IgD-negative memory B cell (primary cell): ENCODE results near the gene ZNF681. TPM values are rescaled to one million over a fixed set of nuclear protein-coding genes. Genes with fewer than 3 reads are reported as not detected.
"Not testable (repeated sequence)": the region's sequence is repeated elsewhere in the genome, so short reads cannot be mapped to it uniquely, and the experiment has no call there.

Experiments used
- H3K27ac Mint-ChIP-seq, 3 donors: one replicate each; pipeline ENCODE4 v1.8.0; 2020 to 2022; ENCODE audit warnings: mild to moderate bottlenecking in 3 of 3, mixed read lengths in 3 of 3, moderate library complexity in 1 of 3
- H3K27me3 Mint-ChIP-seq: one replicate; pipeline ENCODE4 v1.8.0; 2021; ENCODE audit warnings: mixed read lengths
- H3K36me3 Mint-ChIP-seq: one replicate; pipeline ENCODE4 v1.8.0; 2020; ENCODE audit warnings: mild to moderate bottlenecking, mixed read lengths
- H3K4me1 Mint-ChIP-seq, 3 donors: one replicate each; pipeline ENCODE4 v1.8.0; 2020 to 2022; ENCODE audit warnings: mixed read lengths in 3 of 3, mild to moderate bottlenecking in 1 of 3
- H3K4me3 Mint-ChIP-seq, 4 donors: one replicate each; pipeline ENCODE4 v1.8.0; 2020 to 2022; ENCODE audit warnings: mild to moderate bottlenecking in 4 of 4, mixed read lengths in 4 of 4, moderate library complexity in 3 of 4
- H3K9me3 Mint-ChIP-seq, 3 donors: one replicate each; pipeline ENCODE4 v1.8.0; 2020 to 2021; ENCODE audit warnings: mixed read lengths in 3 of 3, mild to moderate bottlenecking in 1 of 3
- polyA plus RNA-seq: library from polyadenylated mRNA; unstranded; fragments of 300-500 nt; fragmentation: Illumina TruSeq; gene quantifications from one replicate; pipeline ENCODE4 v1.2.3, GENCODE V29; 2021

Gene ZNF681
- polyA plus RNA-seq, 1 donor from 2014 or later = 4.6 TPM

GRCh38 chr19:23764781-23765180 lies 6.1 kb upstream of the ZNF681 start:
- H3K36me3 Mint-ChIP-seq = peaks cover 2% of the 10 kb centered on the region
- H3K4me1 Mint-ChIP-seq = peaks cover 6 to 23% (median 17%) of the 10 kb centered on the region in 3 donors
- peaks cover 0 to 2% (median 0%) of the 10 kb centered on the region in 3 donors for H3K9me3 Mint-ChIP-seq
- peak overlapping the region in 1 of 3 donors; percentile 63 for H3K27ac Mint-ChIP-seq
- peak overlapping the region in 1 of 4 donors; percentile 94 for H3K4me3 Mint-ChIP-seq
- H3K27me3 Mint-ChIP-seq = no peaks in the 10 kb centered on the region

- Mint-ChIP-seq H3K4me3 (peak overlapping the region; percentile 94 to 99 (median 96)), H3K27ac (peak overlapping the region; percentile 37 to 93 (median 85)), H3K36me3 (peaks cover 2% of the 10 kb centered on the region), H3K9me3 (peaks cover 0 to 2% (median 0%) of the 10 kb centered on the region in 3 donors), H3K4me1 (peaks cover 12 to 33% (median 19%) of the 10 kb centered on the region in 3 donors), H3K27me3 (no peaks in the 10 kb centered on the region)
Measured at GRCh38 chr19:23762884-23763711, 4.4 kb upstream of the ZNF681 start.

DNA sequence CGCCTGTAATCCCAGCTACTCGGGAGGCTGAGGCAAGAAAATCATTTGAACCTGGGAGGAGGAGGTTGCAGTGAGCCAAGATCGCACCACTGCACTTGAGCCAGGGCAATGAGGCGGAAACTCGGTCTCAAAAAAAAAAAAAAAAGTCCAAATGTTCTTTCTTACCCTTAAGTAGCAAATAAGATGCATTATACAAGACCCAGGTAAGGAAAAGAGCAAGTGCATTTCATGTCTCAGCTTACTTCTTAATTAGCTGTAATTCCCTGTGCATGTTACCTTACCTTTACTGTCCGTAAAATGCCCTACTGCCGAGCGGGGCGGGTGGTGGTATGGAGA lies 3.8 kb upstream of the ZNF681 start:
- Mint-ChIP-seq H3K9me3 (peaks cover 0 to 2% (median 0%) of the 10 kb centered on the region in 3 donors), H3K4me3 (peak overlapping the region; percentile 94 to 99 (median 96)), H3K27me3 (no peaks in the 10 kb centered on the region), H3K36me3 (peaks cover 2% of the 10 kb centered on the region), H3K27ac (peak overlapping the region; percentile 37 to 93 (median 85)), H3K4me1 (peaks cover 12 to 37% (median 22%) of the 10 kb centered on the region in 3 donors)

GRCh38 chr19:23760326-23760725 lies 1.6 kb upstream of the ZNF681 start:
- H3K4me1 Mint-ChIP-seq = peaks cover 12 to 41% (median 25%) of the 10 kb centered on the region in 3 donors
- H3K27me3 Mint-ChIP-seq, H3K9me3 Mint-ChIP-seq: not testable (repeated sequence)

DNA sequence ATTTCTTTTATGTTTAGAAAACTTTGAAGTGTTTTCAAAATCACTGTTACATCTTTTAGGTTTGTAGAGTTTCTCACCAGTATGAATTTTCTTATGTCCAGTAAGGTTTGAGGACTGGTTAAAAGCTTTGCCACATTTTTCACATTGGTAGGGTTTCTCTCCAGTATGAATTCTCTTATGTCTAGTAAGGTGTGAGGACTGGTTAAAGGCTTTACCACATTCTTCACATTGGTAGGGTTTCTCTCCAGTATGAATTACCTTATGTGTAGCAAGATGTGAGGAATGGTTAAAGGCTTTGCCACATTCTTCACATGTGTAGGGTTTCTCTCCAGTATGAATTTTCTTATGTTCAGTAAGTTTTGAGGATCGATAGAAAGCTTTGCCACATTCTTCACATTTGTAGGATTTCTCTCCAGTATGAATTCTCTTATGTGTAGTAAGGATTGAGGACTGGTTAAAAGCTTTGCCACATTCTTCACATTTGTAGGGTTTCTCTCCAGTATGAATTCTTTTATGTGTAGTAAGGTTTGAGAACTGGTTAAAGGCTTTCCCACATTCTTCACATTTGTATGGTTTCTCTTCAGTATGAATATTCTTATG lies 15.0 kb downstream of the ZNF681 start:
- Mint-ChIP-seq H3K36me3 (peaks cover 19% of the 10 kb centered on the region), H3K9me3 (peaks cover 10 to 23% (median 22%) of the 10 kb centered on the region in 3 donors)
- H3K27me3 Mint-ChIP-seq, H3K27ac Mint-ChIP-seq, H3K4me1 Mint-ChIP-seq, H3K4me3 Mint-ChIP-seq: not testable (repeated sequence)

More at GRCh38 chr19:23760326-23760725, 1.6 kb upstream of the ZNF681 start:
- not testable (repeated sequence) for H3K36me3 Mint-ChIP-seq
- peak overlapping the region in 2 of 4 donors; percentile 33 to 97 for H3K4me3 Mint-ChIP-seq
- peak overlapping the region in 1 of 3 donors; percentile 50 for H3K27ac Mint-ChIP-seq

- not testable (repeated sequence) for H3K4me3 Mint-ChIP-seq
Measured at GRCh38 chr19:23730729-23731465, 27.8 kb downstream of the ZNF681 start.

DNA sequence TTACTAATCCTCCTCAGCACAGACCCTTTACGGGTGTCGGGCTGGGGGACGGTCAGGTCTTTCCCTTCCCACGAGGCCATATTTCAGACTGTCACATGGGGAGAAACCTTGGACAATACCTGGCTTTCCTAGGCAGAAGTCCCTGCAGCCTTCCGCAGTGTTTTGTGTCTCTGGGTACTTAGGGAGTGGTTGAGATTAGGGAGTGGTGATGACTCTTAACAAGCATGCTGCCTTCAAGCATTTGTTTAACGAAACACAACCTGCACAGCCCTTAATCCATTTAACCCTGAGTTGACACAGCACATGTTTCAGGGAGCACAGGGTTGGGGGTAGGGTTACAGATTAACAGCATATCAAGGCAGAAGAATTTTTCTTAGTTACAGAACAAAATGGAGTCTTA lies 34.5 kb downstream of the ZNF681 start:
- H3K27me3 Mint-ChIP-seq, H3K36me3 Mint-ChIP-seq, H3K4me1 Mint-ChIP-seq, H3K9me3 Mint-ChIP-seq, H3K27ac Mint-ChIP-seq: not testable (repeated sequence)
- H3K4me3 Mint-ChIP-seq = peak overlapping the region in 2 of 4 donors; percentile 71 to 77

More at GRCh38 chr19:23730729-23731465, 27.8 kb downstream of the ZNF681 start:
- not testable (repeated sequence) for H3K27me3 Mint-ChIP-seq, H3K36me3 Mint-ChIP-seq, H3K27ac Mint-ChIP-seq, H3K4me1 Mint-ChIP-seq
- peaks cover 4 to 20% (median 15%) of the 10 kb centered on the region in 3 donors for H3K9me3 Mint-ChIP-seq

GRCh38 chr19:23718802-23719201 lies 39.9 kb downstream of the ZNF681 start:
- Mint-ChIP-seq H3K9me3 (no peaks in the 10 kb centered on the region), H3K27me3 (peaks cover 5% of the 10 kb centered on the region), H3K36me3 (peaks cover 1% of the 10 kb centered on the region), H3K27ac (no peak overlapping the region), H3K4me3 (no peak overlapping the region), H3K4me1 (peaks cover 1 to 4% (median 4%) of the 10 kb centered on the region in 3 donors)

DNA sequence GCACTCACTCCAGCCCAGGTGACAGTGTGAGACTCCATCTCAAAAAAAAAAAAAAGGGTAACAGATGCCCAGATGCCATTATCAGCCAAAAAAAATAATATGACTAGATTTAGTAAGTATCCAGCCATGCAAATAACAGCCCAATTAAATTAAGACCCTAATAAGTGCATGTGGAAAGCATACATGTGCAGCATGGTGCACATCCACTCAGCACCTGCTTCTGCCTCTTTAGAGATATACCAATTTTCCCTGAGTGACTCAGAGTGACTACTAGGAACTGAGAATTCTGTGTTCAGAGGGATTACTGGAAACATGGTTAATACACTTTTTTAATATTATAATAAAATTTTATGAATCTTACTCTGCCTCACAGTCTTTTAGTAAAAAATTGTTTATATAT lies 41.9 kb downstream of the ZNF681 start:
- H3K4me1 Mint-ChIP-seq = peaks cover 1 to 4% (median 1%) of the 10 kb centered on the region in 3 donors
- H3K27me3 Mint-ChIP-seq = peaks cover 5% of the 10 kb centered on the region
- H3K4me3 Mint-ChIP-seq = no peak overlapping the region
- no peaks in the 10 kb centered on the region for H3K9me3 Mint-ChIP-seq
- H3K27ac Mint-ChIP-seq = no peak overlapping the region
- H3K36me3 Mint-ChIP-seq = peaks cover 1% of the 10 kb centered on the region

DNA sequence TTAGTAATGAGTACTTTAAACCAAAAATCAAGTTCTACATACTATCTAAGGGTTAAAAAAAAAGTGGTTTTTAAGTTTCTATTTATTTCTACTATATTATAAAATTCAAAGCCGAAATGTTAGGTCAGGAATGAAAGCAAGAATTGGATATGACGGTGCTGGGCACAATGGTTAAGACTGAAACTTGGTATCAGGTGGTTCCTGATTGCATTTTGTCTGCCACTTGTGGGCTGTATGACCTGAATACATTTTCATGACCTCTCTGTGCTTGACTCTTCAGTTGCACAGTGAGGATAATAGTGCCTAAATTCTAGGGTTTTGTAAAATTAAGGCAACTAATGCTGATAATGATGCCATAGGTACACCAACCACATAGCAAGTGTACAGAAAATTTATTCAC lies 49.3 kb downstream of the ZNF681 start:
- Mint-ChIP-seq H3K4me3 (no peak overlapping the region), H3K27ac (no peak overlapping the region), H3K36me3 (no peaks in the 10 kb centered on the region), H3K27me3 (no peaks in the 10 kb centered on the region), H3K9me3 (peaks cover 1 to 10% (median 3%) of the 10 kb centered on the region in 3 donors), H3K4me1 (no peaks in the 10 kb centered on the region)

- Mint-ChIP-seq H3K4me1 (peaks cover 0 to 2% (median 0%) of the 10 kb centered on the region in 3 donors), H3K27me3 (peaks cover 4% of the 10 kb centered on the region), H3K4me3 (no peak overlapping the region), H3K27ac (no peak overlapping the region), H3K36me3 (no peaks in the 10 kb centered on the region), H3K9me3 (peaks cover 1 to 10% (median 3%) of the 10 kb centered on the region in 3 donors)
Measured at GRCh38 chr19:23706657-23707056, 52.0 kb downstream of the ZNF681 start.

DNA sequence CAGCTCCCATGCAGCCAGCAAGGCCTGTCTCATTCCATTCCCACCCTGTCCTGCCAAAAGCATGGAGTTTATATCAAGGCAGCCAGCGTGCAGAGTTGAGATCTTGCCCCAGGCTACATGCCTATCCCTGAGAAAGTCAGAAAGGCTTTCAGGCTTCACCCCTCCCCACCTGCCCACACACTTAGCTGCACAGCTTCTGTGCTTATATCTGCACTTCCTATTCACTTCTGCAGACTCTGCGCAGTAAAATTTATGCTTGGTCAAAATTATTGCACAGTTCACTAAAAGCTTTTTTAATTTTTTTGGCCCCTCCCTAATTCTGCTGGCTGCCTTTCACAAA lies 59.2 kb downstream of the ZNF681 start:
- peaks cover 2% of the 10 kb centered on the region for H3K36me3 Mint-ChIP-seq
- H3K4me1 Mint-ChIP-seq = peaks cover 1 to 6% (median 4%) of the 10 kb centered on the region in 3 donors
- peak overlapping the region in 1 of 4 donors; percentile 21 for H3K4me3 Mint-ChIP-seq
- no peak overlapping the region for H3K27ac Mint-ChIP-seq
- H3K9me3 Mint-ChIP-seq = peaks cover 0 to 4% (median 2%) of the 10 kb centered on the region in 3 donors
- peaks cover 4% of the 10 kb centered on the region for H3K27me3 Mint-ChIP-seq

DNA sequence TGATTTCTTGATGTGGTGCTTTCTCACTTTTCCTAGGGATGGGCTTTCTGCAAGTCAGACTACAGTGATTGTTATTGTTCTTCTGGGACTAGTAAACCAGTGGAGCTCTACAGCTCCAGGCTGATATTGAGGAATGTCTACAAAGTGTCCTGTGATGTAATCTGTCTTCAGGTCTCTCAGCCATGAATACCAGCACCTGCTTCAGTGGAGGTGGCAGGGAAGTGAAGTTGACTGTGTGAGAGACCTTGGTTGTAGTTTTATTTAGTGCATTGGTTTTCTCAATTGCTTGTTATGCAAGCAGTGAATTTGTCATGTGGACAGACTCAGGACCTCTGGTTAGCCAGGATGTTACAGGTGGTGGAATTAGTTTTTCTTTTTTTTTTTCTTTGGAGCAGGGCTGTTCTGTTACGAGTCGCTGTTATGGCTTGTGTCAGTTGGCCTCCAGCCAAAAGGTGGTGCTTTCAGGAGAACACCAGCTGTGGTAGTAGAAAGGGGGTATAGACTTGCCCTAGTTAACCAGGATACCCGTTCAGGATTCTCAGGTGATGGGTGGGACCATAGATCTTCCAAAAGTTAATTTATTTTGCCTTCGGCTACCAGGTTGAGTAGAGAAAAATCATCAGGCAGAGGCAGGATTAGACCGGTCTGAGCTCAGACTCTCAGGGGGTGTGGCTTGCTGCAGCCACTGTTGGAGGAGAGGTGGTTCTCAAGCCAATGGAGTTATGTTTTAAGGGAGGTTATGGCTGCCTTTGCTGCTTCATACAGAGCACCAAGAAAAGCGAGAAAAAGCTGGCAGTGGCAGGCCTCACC lies 59.8 kb downstream of the ZNF681 start:
- Mint-ChIP-seq H3K27ac (no peak overlapping the region), H3K4me1 (peaks cover 1 to 6% (median 4%) of the 10 kb centered on the region in 3 donors), H3K27me3 (peaks cover 4% of the 10 kb centered on the region), H3K9me3 (peaks cover 0 to 4% (median 2%) of the 10 kb centered on the region in 3 donors), H3K36me3 (peaks cover 2% of the 10 kb centered on the region), H3K4me3 (peak overlapping the region in 1 of 4 donors; percentile 52)

- not testable (repeated sequence) for H3K36me3 Mint-ChIP-seq, H3K9me3 Mint-ChIP-seq, H3K4me3 Mint-ChIP-seq, H3K27ac Mint-ChIP-seq, H3K27me3 Mint-ChIP-seq
- H3K4me1 Mint-ChIP-seq = peaks cover 4 to 14% (median 7%) of the 10 kb centered on the region in 3 donors
Measured at GRCh38 chr19:23692937-23693336, 65.8 kb downstream of the ZNF681 start.
